ENCODE data around the gene TRAF3.

Gene TRAF3

DNA sequence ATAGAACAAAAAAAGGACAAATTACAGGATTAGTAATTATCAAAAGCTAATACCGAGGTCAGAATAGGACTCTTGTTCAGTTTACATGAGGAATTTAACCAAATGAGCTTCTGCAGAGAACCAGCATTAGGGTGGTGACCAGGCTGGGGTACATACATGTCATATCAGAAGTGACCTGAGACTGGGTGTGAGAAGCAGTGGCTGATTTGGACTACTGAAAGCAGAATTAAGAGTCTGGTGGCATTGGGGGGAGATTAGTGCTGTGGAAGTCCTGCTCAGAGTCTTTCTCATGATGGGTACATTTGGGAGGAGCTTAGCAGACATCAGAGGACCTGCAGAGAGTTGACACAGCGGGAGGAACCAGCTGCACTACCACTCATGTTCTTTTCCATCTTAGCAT lies 21.7 kb downstream of the TRAF3 start:
- Histone ChIP-seq H3K27me3 (ENCODE audit: insufficient read depth, low read length) (no peaks in the 10 kb centered on the region), H2AFZ (ENCODE audit: low read length, unreplicated experiment) (no peak overlapping the region), H3K36me3 (ENCODE audit: insufficient read depth, low read length) (no peaks in the 10 kb centered on the region; the same call in 1 of the 2 replicates), H3K27ac (ENCODE audit: low read depth, low read length) (no peak overlapping the region), H3K4me1 (ENCODE audit: control insufficient read depth, insufficient read depth, low read length, unreplicated experiment) (peaks cover 35% of the 10 kb centered on the region), H3K4me3 (ENCODE audit: low read depth, low read length) (no peak overlapping the region), H3K79me2 (ENCODE audit: control insufficient read depth, insufficient read depth, low read length, unreplicated experiment) (peaks cover 66% of the 10 kb centered on the region)

DNA sequence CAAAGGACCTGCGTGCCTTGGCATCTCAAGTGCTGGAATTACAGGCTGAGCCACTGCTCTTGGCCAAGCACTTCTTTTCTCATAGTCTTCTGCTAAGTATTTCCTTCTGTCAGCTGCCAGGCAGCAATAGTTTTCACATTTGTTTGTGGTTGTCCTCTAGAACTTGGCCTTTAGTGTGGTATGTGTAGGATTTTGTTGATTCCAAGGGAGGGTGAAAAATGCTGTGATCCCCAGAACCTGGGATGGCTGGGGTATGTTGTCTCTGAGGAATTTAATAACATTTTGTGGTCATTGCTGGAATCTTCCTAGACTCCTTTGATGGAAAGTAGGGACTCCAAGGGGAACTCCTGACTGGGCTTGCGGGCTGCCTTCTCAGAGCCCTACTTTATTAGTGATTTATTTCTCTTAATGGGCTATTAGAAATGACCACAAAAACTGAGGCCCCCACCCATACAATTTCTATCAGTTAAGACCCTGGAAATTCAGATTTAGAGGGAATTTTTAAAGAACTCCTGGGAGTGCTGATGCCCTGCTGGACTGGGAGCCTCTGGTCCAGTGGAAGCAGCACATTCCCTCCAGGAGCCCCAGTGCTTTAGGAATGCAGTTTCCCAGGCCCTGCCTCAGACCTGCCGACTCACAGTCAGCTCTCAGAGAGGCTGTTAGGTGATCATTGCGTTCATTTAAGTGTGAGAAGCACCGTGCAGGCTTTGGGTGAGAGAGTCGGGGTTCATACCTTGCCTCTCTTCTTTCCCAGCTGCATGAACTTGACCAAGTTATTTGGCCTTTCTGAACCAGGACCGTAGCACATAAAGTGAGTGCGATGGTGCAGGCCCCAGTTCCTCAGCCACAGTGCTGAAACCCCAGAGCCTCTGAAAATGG lies 22.7 kb downstream of the TRAF3 start:
- Histone ChIP-seq H3K27ac (ENCODE audit: low read depth, low read length) (no peak overlapping the region), H3K27me3 (ENCODE audit: insufficient read depth, low read length) (no peaks in the 10 kb centered on the region), H3K79me2 (ENCODE audit: control insufficient read depth, insufficient read depth, low read length, unreplicated experiment) (peaks cover 65% of the 10 kb centered on the region), H2AFZ (ENCODE audit: low read length, unreplicated experiment) (no peak overlapping the region), H3K36me3 (ENCODE audit: insufficient read depth, low read length) (no peaks in the 10 kb centered on the region; the same call in 1 of the 2 replicates), H3K4me3 (ENCODE audit: low read depth, low read length) (no peak overlapping the region), H3K4me1 (ENCODE audit: control insufficient read depth, insufficient read depth, low read length, unreplicated experiment) (peaks cover 27% of the 10 kb centered on the region)

DNA sequence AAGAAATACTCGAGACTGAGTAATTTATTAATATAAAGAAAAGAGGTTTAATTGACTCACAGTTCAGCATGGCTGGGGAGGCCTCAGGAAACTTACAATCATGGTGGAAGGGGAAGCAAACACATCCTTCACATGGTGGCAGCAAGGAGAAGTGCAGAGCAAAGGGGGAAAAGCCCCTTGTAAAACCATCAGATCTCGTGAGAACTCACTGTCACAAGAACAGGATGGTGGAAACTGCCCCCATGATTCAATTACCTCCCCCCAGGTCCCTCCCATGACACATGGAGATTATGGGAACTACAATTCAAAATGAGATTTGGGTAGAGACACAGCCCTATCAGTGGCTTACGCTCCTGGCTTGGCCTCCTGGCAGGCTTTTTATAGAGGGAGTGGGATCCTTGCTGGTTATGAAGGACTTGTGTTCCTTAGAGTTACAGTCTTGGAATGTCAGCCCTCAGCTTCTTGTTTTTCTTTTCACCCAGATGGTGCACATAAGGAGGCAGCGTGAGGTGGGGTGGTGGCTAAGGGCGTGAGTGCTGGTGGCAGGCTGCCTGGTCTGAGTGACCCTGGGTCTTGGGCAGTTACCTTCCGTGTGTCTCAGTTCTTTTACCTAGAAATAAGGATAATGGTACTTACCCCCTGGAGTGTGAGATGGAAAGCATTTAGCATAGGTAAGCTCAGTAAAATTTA lies 25.7 kb downstream of the TRAF3 start:
- H3K79me2 ChIP-seq (ENCODE audit: control insufficient read depth, insufficient read depth, low read length, unreplicated experiment) = peaks cover 70% of the 10 kb centered on the region
- H3K36me3 ChIP-seq (ENCODE audit: insufficient read depth, low read length) = no peaks in the 10 kb centered on the region; the same call in 1 of the 2 replicates
- H2AFZ ChIP-seq (ENCODE audit: low read length, unreplicated experiment) = no peak overlapping the region
- H3K4me3 ChIP-seq (ENCODE audit: low read depth, low read length) = no peak overlapping the region
- no peaks in the 10 kb centered on the region for H3K27me3 ChIP-seq (ENCODE audit: insufficient read depth, low read length)
- H3K4me1 ChIP-seq (ENCODE audit: control insufficient read depth, insufficient read depth, low read length, unreplicated experiment) = peaks cover 16% of the 10 kb centered on the region
- H3K27ac ChIP-seq (ENCODE audit: low read depth, low read length) = no peak overlapping the region

DNA sequence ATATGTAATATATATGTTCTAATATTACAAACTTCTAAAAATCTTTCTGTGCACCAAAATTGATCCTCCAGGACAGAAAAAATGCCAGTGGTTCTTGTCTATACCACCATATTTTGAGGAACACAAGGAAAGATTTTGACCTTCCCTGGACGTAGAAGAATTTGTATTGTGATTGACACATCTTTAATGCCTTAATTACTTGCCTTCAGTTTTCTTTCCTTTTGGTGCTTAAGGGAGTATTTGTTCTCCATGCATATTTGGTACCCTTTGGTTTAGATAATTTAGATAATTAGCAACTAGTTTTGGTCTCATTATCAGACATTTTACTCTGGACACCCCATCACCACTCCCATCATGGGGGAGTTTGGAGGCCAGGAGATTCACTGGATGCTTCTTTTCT lies 27.6 kb downstream of the TRAF3 start:
- Histone ChIP-seq H3K27me3 (ENCODE audit: insufficient read depth, low read length) (no peaks in the 10 kb centered on the region), H3K4me3 (ENCODE audit: low read depth, low read length) (no peak overlapping the region), H3K79me2 (ENCODE audit: control insufficient read depth, insufficient read depth, low read length, unreplicated experiment) (peaks cover 55% of the 10 kb centered on the region), H3K27ac (ENCODE audit: low read depth, low read length) (no peak overlapping the region), H2AFZ (ENCODE audit: low read length, unreplicated experiment) (no peak overlapping the region), H3K36me3 (ENCODE audit: insufficient read depth, low read length) (no peaks in the 10 kb centered on the region; the same call in 1 of the 2 replicates), H3K4me1 (ENCODE audit: control insufficient read depth, insufficient read depth, low read length, unreplicated experiment) (peaks cover 12% of the 10 kb centered on the region)

DNA sequence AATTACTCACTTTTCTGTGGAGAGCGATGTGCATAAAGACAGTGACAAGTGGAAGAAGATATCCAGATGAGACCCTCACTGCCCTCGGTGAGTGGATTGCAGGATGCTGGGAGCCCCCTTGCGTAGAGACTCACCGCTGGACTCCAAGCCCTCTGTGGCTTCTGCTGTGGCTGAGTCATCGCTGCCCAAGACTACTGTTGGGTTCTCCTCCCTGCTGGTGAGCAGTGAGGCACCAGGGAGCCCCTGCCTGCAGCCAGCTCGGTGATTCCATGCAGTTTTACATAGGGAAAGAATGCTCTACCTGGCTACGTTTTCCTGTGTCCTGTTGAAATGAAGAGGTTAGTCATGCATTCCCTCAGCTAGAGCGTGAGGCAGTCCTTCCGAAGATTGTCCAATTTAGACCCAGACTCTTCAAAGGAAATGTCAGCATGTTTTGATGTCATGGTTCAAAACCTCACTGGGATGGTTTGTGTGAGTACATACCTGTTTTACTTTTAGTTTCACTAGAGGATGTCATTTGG lies 28.2 kb downstream of the TRAF3 start:
- H3K27me3 ChIP-seq (ENCODE audit: insufficient read depth, low read length) = no peaks in the 10 kb centered on the region
- H3K4me3 ChIP-seq (ENCODE audit: low read depth, low read length) = no peak overlapping the region
- H3K36me3 ChIP-seq (ENCODE audit: insufficient read depth, low read length) = no peaks in the 10 kb centered on the region; the same call in 1 of the 2 replicates
- no peak overlapping the region for H3K27ac ChIP-seq (ENCODE audit: low read depth, low read length)
- H3K4me1 ChIP-seq (ENCODE audit: control insufficient read depth, insufficient read depth, low read length, unreplicated experiment) = peaks cover 8% of the 10 kb centered on the region
- peaks cover 55% of the 10 kb centered on the region for H3K79me2 ChIP-seq (ENCODE audit: control insufficient read depth, insufficient read depth, low read length, unreplicated experiment)
- no peak overlapping the region for H2AFZ ChIP-seq (ENCODE audit: low read length, unreplicated experiment)

DNA sequence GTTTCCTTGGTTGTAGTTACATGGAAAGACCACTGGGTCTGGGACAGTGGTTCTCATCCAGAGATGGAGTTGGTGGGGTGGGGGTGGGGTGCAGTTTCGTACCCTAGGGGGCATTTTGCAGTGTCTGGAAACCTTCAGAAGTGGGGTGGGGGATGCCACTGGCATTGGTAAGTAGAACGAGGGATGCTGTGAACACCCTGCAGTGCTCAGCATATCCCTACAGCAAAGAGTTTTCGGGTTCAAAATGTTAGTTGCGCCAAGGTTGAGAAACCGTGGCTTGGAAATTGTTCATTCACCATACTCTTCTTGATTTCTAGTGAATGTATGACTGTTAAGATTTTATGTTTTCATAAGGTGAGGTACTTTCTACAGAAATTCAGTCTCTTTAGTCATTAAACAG lies 28.7 kb downstream of the TRAF3 start:
- Histone ChIP-seq H3K4me3 (ENCODE audit: low read depth, low read length) (no peak overlapping the region), H3K27ac (ENCODE audit: low read depth, low read length) (no peak overlapping the region), H3K4me1 (ENCODE audit: control insufficient read depth, insufficient read depth, low read length, unreplicated experiment) (peaks cover 8% of the 10 kb centered on the region), H3K36me3 (ENCODE audit: insufficient read depth, low read length) (no peaks in the 10 kb centered on the region; the same call in 1 of the 2 replicates), H3K27me3 (ENCODE audit: insufficient read depth, low read length) (no peaks in the 10 kb centered on the region), H2AFZ (ENCODE audit: low read length, unreplicated experiment) (no peak overlapping the region), H3K79me2 (ENCODE audit: control insufficient read depth, insufficient read depth, low read length, unreplicated experiment) (peaks cover 55% of the 10 kb centered on the region)

DNA sequence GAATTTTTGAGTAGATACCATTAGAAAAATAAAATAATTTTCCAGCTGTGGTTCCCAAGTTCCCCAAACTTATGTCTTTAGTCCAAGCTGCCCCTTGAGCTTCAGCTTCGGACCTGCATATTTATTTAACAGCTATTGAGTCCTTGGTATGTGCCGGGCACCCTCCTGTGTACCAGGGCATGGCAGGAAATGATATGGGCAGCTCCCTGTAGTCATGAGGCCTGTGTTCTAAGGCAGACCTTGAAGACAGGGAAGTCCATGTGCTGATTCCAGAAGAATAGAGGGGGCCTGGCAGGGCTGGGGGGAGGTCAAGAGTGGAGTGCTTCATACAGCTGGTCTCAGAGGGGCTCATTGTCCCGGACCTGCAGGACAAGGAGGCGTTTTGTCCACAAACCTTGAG lies 29.2 kb downstream of the TRAF3 start:
- no peak overlapping the region for H2AFZ ChIP-seq (ENCODE audit: low read length, unreplicated experiment)
- H3K4me1 ChIP-seq (ENCODE audit: control insufficient read depth, insufficient read depth, low read length, unreplicated experiment) = peaks cover 8% of the 10 kb centered on the region
- no peak overlapping the region for H3K27ac ChIP-seq (ENCODE audit: low read depth, low read length)
- H3K4me3 ChIP-seq (ENCODE audit: low read depth, low read length) = no peak overlapping the region
- no peaks in the 10 kb centered on the region for H3K36me3 ChIP-seq (ENCODE audit: insufficient read depth, low read length)
- H3K79me2 ChIP-seq (ENCODE audit: control insufficient read depth, insufficient read depth, low read length, unreplicated experiment) = peaks cover 59% of the 10 kb centered on the region
- H3K27me3 ChIP-seq (ENCODE audit: insufficient read depth, low read length) = no peaks in the 10 kb centered on the region

DNA sequence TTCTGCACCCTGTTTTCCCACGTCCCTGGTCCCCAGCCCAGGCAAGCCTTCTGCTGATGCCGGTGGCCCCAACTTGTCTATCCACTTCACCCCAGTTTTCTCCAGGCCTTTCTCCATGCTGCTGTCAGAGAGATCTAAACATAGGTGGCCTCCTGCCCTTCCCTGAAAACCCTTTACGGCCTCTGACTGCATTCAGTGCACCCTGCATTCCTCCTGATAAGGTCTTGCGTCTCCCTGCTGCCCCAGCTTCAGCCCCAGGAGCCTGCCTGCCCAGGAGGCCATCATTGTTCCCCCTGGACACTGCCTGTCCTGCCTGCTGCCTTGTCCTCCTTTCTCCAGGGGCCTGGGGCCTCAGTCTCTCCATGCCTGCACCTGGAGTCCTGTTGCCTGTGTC lies 29.8 kb downstream of the TRAF3 start:
- no peaks in the 10 kb centered on the region for H3K36me3 ChIP-seq (ENCODE audit: insufficient read depth, low read length)
- no peaks in the 10 kb centered on the region for H3K27me3 ChIP-seq (ENCODE audit: insufficient read depth, low read length)
- no peak overlapping the region for H3K4me3 ChIP-seq (ENCODE audit: low read depth, low read length)
- H3K4me1 ChIP-seq (ENCODE audit: control insufficient read depth, insufficient read depth, low read length, unreplicated experiment) = peaks cover 8% of the 10 kb centered on the region
- no peak overlapping the region for H2AFZ ChIP-seq (ENCODE audit: low read length, unreplicated experiment)
- no peak overlapping the region for H3K27ac ChIP-seq (ENCODE audit: low read depth, low read length)
- H3K79me2 ChIP-seq (ENCODE audit: control insufficient read depth, insufficient read depth, low read length, unreplicated experiment) = peaks cover 60% of the 10 kb centered on the region

DNA sequence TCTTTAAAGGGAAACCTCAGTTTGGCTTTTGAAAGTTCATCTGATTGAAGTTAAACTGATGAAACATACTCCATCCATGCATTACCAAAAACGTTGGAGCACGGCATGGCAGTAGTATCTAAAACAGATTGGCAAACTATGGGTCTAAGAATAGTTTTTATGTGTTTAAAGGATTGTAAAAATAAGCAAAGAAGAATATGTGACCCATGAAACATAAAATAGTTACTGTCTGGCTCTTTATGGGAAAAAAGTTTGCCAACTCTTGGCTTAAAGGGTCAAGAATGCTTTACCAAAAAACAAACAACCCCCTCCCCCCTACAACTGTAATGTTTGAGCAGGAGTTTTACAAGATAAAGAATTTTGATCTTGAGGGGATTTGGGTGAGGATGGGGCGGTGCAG lies 32.6 kb downstream of the TRAF3 start:
- Histone ChIP-seq H3K27me3 (ENCODE audit: insufficient read depth, low read length) (no peaks in the 10 kb centered on the region), H3K27ac (ENCODE audit: low read depth, low read length) (no peak overlapping the region), H3K79me2 (ENCODE audit: control insufficient read depth, insufficient read depth, low read length, unreplicated experiment) (peaks cover 63% of the 10 kb centered on the region), H3K4me3 (ENCODE audit: low read depth, low read length) (no peak overlapping the region), H2AFZ (ENCODE audit: low read length, unreplicated experiment) (no peak overlapping the region), H3K36me3 (ENCODE audit: insufficient read depth, low read length) (no peaks in the 10 kb centered on the region), H3K4me1 (ENCODE audit: control insufficient read depth, insufficient read depth, low read length, unreplicated experiment) (peaks cover 8% of the 10 kb centered on the region)

DNA sequence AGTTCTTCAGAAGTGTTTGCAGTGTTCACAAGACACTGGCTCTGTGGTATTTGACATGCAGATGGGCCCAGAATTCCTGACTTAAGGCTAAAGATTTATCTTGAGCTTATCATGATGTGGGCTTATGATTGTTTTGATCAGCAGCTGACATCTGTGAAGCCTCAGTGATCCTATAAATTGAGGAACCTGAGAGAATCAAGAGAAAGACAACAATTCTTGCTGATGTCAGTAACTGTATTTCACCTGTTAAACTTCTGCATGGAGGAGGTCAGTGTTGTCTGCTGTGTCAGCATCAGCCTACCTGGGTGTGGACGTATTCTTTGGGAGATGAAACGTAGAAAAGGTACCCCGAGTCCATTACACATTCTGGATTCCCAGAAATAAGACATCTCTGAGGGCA lies 33.3 kb downstream of the TRAF3 start:
- no peaks in the 10 kb centered on the region for H3K36me3 ChIP-seq (ENCODE audit: insufficient read depth, low read length)
- no peak overlapping the region for H3K4me3 ChIP-seq (ENCODE audit: low read depth, low read length)
- no peak overlapping the region for H2AFZ ChIP-seq (ENCODE audit: low read length, unreplicated experiment)
- H3K27me3 ChIP-seq (ENCODE audit: insufficient read depth, low read length) = no peaks in the 10 kb centered on the region
- H3K27ac ChIP-seq (ENCODE audit: low read depth, low read length) = no peak overlapping the region
- H3K4me1 ChIP-seq (ENCODE audit: control insufficient read depth, insufficient read depth, low read length, unreplicated experiment) = peaks cover 4% of the 10 kb centered on the region
- peaks cover 66% of the 10 kb centered on the region for H3K79me2 ChIP-seq (ENCODE audit: control insufficient read depth, insufficient read depth, low read length, unreplicated experiment)

Measured in ACC112 (cell line).